ENCODE results near the gene WFDC1. TPM values are rescaled to one million over a fixed set of nuclear protein-coding genes. Genes with fewer than 3 reads are reported as not detected.

Gene WFDC1
- total and polyA plus RNA-seq, 4 donors: 3.8 to 10.4 (median 9.2) TPM

GRCh38 chr16:84354306-84354705 is 59.6 kb downstream of the WFDC1 start:
- Histone ChIP-seq H3K9me3 (ENCODE audit: control insufficient read depth, insufficient read depth, low read length) (no peaks in the 10 kb centered on the region), H3K4me3 (ENCODE audit: low read depth, low read length) (no peak overlapping the region), H3K4me1 (ENCODE audit: control insufficient read depth, insufficient read depth, low read length) (peaks cover 36% of the 10 kb centered on the region), H3K27me3 (ENCODE audit: control insufficient read depth, insufficient read depth, low read length) (no peaks in the 10 kb centered on the region), H3K36me3 (ENCODE audit: control insufficient read depth, insufficient read depth, low read length) (no peaks in the 10 kb centered on the region), H3K27ac (ENCODE audit: low read depth, low read length) (no peak overlapping the region)
- DNase-seq (ENCODE audit: low read depth in 4 of 6, low spot score in 6 of 6): no peak
- 91% methylated on average over 6 of the region's 6 CpGs for WGBS (ENCODE audit: insufficient coverage)

- WGBS (ENCODE audit: insufficient coverage): 90% methylated on average over 1 of the region's 2 CpGs
These were observed 60.5 kb downstream of the WFDC1 start for GRCh38 chr16:84355149-84355548.

GRCh38 chr16:84356176-84356575 is 61.5 kb downstream of the WFDC1 start:
- 67% methylated on average over 10 of the region's 10 CpGs for WGBS (ENCODE audit: insufficient coverage)
- no peak for DNase-seq (ENCODE audit: low read depth in 4 of 6, low spot score in 6 of 6)
- Histone ChIP-seq H3K27me3 (ENCODE audit: control insufficient read depth, insufficient read depth, low read length) (no peaks in the 10 kb centered on the region), H3K36me3 (ENCODE audit: control insufficient read depth, insufficient read depth, low read length) (no peaks in the 10 kb centered on the region), H3K9me3 (ENCODE audit: control insufficient read depth, insufficient read depth, low read length) (no peaks in the 10 kb centered on the region), H3K4me3 (ENCODE audit: low read depth, low read length) (no peak overlapping the region), H3K27ac (ENCODE audit: low read depth, low read length) (peak overlapping the region; percentile 12), H3K4me1 (ENCODE audit: control insufficient read depth, insufficient read depth, low read length) (peaks cover 25% of the 10 kb centered on the region)

More at GRCh38 chr16:84355149-84355548, 60.5 kb downstream of the WFDC1 start:
- no peak overlapping the region for H3K4me3 ChIP-seq (ENCODE audit: low read depth, low read length)
- no peak overlapping the region for H3K27ac ChIP-seq (ENCODE audit: low read depth, low read length)
- DNase-seq (ENCODE audit: low read depth in 4 of 6, low spot score in 6 of 6): no peak
- peaks cover 35% of the 10 kb centered on the region for H3K4me1 ChIP-seq (ENCODE audit: control insufficient read depth, insufficient read depth, low read length)
- no peaks in the 10 kb centered on the region for H3K36me3 ChIP-seq (ENCODE audit: control insufficient read depth, insufficient read depth, low read length)
- no peaks in the 10 kb centered on the region for H3K9me3 ChIP-seq (ENCODE audit: control insufficient read depth, insufficient read depth, low read length)
- H3K27me3 ChIP-seq (ENCODE audit: control insufficient read depth, insufficient read depth, low read length): no peaks in the 10 kb centered on the region

GRCh38 chr16:84356591-84357116 is 62.0 kb downstream of the WFDC1 start:
- Histone ChIP-seq H3K27ac (ENCODE audit: low read depth, low read length) (peak overlapping the region; percentile 12), H3K27me3 (ENCODE audit: control insufficient read depth, insufficient read depth, low read length) (no peaks in the 10 kb centered on the region), H3K36me3 (ENCODE audit: control insufficient read depth, insufficient read depth, low read length) (no peaks in the 10 kb centered on the region), H3K4me1 (ENCODE audit: control insufficient read depth, insufficient read depth, low read length) (peaks cover 24% of the 10 kb centered on the region), H3K9me3 (ENCODE audit: control insufficient read depth, insufficient read depth, low read length) (no peaks in the 10 kb centered on the region), H3K4me3 (ENCODE audit: low read depth, low read length) (no peak overlapping the region)
- 35% methylated on average over 6 of the region's 11 CpGs for WGBS (ENCODE audit: insufficient coverage)
- peak in 5 of 6 donors; percentile 48 to 86 (median 61) for DNase-seq (ENCODE audit: low read depth in 4 of 6, low spot score in 6 of 6)

GRCh38 chr16:84357191-84357651 is 62.5 kb downstream of the WFDC1 start:
- no peak overlapping the region for H3K4me3 ChIP-seq (ENCODE audit: low read depth, low read length)
- 33% methylated on average over 3 of the region's 9 CpGs for WGBS (ENCODE audit: insufficient coverage)

GRCh38 chr16:84358601-84359295 is 64.1 kb downstream of the WFDC1 start:
- no peaks in the 10 kb centered on the region for H3K9me3 ChIP-seq (ENCODE audit: control insufficient read depth, insufficient read depth, low read length)
- H3K36me3 ChIP-seq (ENCODE audit: control insufficient read depth, insufficient read depth, low read length): no peaks in the 10 kb centered on the region
- H3K4me3 ChIP-seq (ENCODE audit: low read depth, low read length): no peak overlapping the region
- H3K27me3 ChIP-seq (ENCODE audit: control insufficient read depth, insufficient read depth, low read length): no peaks in the 10 kb centered on the region
- 81% methylated on average over 14 of the region's 14 CpGs for WGBS (ENCODE audit: insufficient coverage)
- no peak for DNase-seq (ENCODE audit: low read depth in 4 of 6, low spot score in 6 of 6)
- H3K4me1 ChIP-seq (ENCODE audit: control insufficient read depth, insufficient read depth, low read length): peaks cover 36% of the 10 kb centered on the region
- H3K27ac ChIP-seq (ENCODE audit: low read depth, low read length): no peak overlapping the region

More at GRCh38 chr16:84357191-84357651, 62.5 kb downstream of the WFDC1 start:
- Histone ChIP-seq H3K27ac (ENCODE audit: low read depth, low read length) (peak overlapping the region; percentile 12), H3K27me3 (ENCODE audit: control insufficient read depth, insufficient read depth, low read length) (no peaks in the 10 kb centered on the region), H3K36me3 (ENCODE audit: control insufficient read depth, insufficient read depth, low read length) (no peaks in the 10 kb centered on the region), H3K4me1 (ENCODE audit: control insufficient read depth, insufficient read depth, low read length) (peaks cover 24% of the 10 kb centered on the region), H3K9me3 (ENCODE audit: control insufficient read depth, insufficient read depth, low read length) (no peaks in the 10 kb centered on the region)
- peak in 1 of 6 donors; percentile 58 for DNase-seq (ENCODE audit: low read depth in 4 of 6, low spot score in 6 of 6)

GRCh38 chr16:84359326-84359725 is 64.6 kb downstream of the WFDC1 start:
- H3K27ac ChIP-seq (ENCODE audit: low read depth, low read length): no peak overlapping the region
- no peaks in the 10 kb centered on the region for H3K27me3 ChIP-seq (ENCODE audit: control insufficient read depth, insufficient read depth, low read length)
- 68% methylated on average over 7 of the region's 8 CpGs for WGBS (ENCODE audit: insufficient coverage)
- no peak for DNase-seq (ENCODE audit: low read depth in 4 of 6, low spot score in 6 of 6)
- no peaks in the 10 kb centered on the region for H3K9me3 ChIP-seq (ENCODE audit: control insufficient read depth, insufficient read depth, low read length)
- peaks cover 36% of the 10 kb centered on the region for H3K4me1 ChIP-seq (ENCODE audit: control insufficient read depth, insufficient read depth, low read length)
- H3K4me3 ChIP-seq (ENCODE audit: low read depth, low read length): no peak overlapping the region
- H3K36me3 ChIP-seq (ENCODE audit: control insufficient read depth, insufficient read depth, low read length): no peaks in the 10 kb centered on the region

- H3K36me3 ChIP-seq (ENCODE audit: control insufficient read depth, insufficient read depth, low read length): no peaks in the 10 kb centered on the region
- no peak overlapping the region for H3K4me3 ChIP-seq (ENCODE audit: low read depth, low read length)
- no peak for DNase-seq (ENCODE audit: low read depth in 4 of 6, low spot score in 6 of 6)
- H3K9me3 ChIP-seq (ENCODE audit: control insufficient read depth, insufficient read depth, low read length): no peaks in the 10 kb centered on the region
- no peak overlapping the region for H3K27ac ChIP-seq (ENCODE audit: low read depth, low read length)
- no peaks in the 10 kb centered on the region for H3K27me3 ChIP-seq (ENCODE audit: control insufficient read depth, insufficient read depth, low read length)
- WGBS (ENCODE audit: insufficient coverage): 92% methylated on average over 14 of the region's 15 CpGs
- H3K4me1 ChIP-seq (ENCODE audit: control insufficient read depth, insufficient read depth, low read length): peaks cover 36% of the 10 kb centered on the region
These were observed 65.5 kb downstream of the WFDC1 start for GRCh38 chr16:84360170-84360569.

GRCh38 chr16:84360748-84361147 is 66.1 kb downstream of the WFDC1 start:
- no peaks in the 10 kb centered on the region for H3K27me3 ChIP-seq (ENCODE audit: control insufficient read depth, insufficient read depth, low read length)
- WGBS (ENCODE audit: insufficient coverage): 95% methylated on average over 4 of the region's 4 CpGs
- H3K4me1 ChIP-seq (ENCODE audit: control insufficient read depth, insufficient read depth, low read length): peaks cover 34% of the 10 kb centered on the region
- no peaks in the 10 kb centered on the region for H3K36me3 ChIP-seq (ENCODE audit: control insufficient read depth, insufficient read depth, low read length)
- H3K9me3 ChIP-seq (ENCODE audit: control insufficient read depth, insufficient read depth, low read length): no peaks in the 10 kb centered on the region
- H3K27ac ChIP-seq (ENCODE audit: low read depth, low read length): no peak overlapping the region
- no peak overlapping the region for H3K4me3 ChIP-seq (ENCODE audit: low read depth, low read length)
- DNase-seq (ENCODE audit: low read depth in 4 of 6, low spot score in 6 of 6): no peak

- WGBS (ENCODE audit: insufficient coverage): 100% methylated on average over 1 of the region's 5 CpGs
These were observed 66.9 kb downstream of the WFDC1 start for GRCh38 chr16:84361546-84361945.

More at GRCh38 chr16:84361546-84361945, 66.9 kb downstream of the WFDC1 start:
- H3K4me1 ChIP-seq (ENCODE audit: control insufficient read depth, insufficient read depth, low read length): peaks cover 26% of the 10 kb centered on the region
- DNase-seq (ENCODE audit: low read depth in 4 of 6, low spot score in 6 of 6): no peak
- H3K9me3 ChIP-seq (ENCODE audit: control insufficient read depth, insufficient read depth, low read length): no peaks in the 10 kb centered on the region
- H3K36me3 ChIP-seq (ENCODE audit: control insufficient read depth, insufficient read depth, low read length): no peaks in the 10 kb centered on the region
- no peaks in the 10 kb centered on the region for H3K27me3 ChIP-seq (ENCODE audit: control insufficient read depth, insufficient read depth, low read length)
- H3K27ac ChIP-seq (ENCODE audit: low read depth, low read length): no peak overlapping the region
- H3K4me3 ChIP-seq (ENCODE audit: low read depth, low read length): no peak overlapping the region

All from spinal cord (tissue), 10 donors.